Measurements from ENCODE around the gene STRC.
"Not testable (repeated sequence)": the region's sequence is repeated elsewhere in the genome, so short reads cannot be mapped to it uniquely, and the experiment has no call there.

Gene STRC

GRCh38 chr15:43618700-43619099 lies at the start of gene STRC:
Gene STRC, minus strand, starts transcription at chr15:43618800. Its CDS starts 78 bp downstream, at chr15:43618722.
- ATAC-seq: not testable (repeated sequence)

GRCh38 chr15:43666177-43666576 lies 47.6 kb upstream of the STRC start:
- not testable (repeated sequence) for ATAC-seq

- ATAC-seq: not testable (repeated sequence)
Observed at GRCh38 chr15:43663333-43663732, 44.7 kb upstream of the STRC start.

- ATAC-seq: not testable (repeated sequence)
Observed at GRCh38 chr15:43662293-43662692, 43.7 kb upstream of the STRC start.

GRCh38 chr15:43659727-43660126 lies 41.1 kb upstream of the STRC start:
- not testable (repeated sequence) for ATAC-seq

- peak in 1 of 2 donors; percentile 20 for ATAC-seq
Observed at GRCh38 chr15:43649430-43649926, 30.9 kb upstream of the STRC start.

- no peak for ATAC-seq
Observed at GRCh38 chr15:43648649-43649429, 30.2 kb upstream of the STRC start, which contains the start of gene CATSPER2. Gene CATSPER2, minus strand, starts transcription at chr15:43648844. Its CDS starts 783 bp downstream, at chr15:43648061.

- ATAC-seq: peak in 1 of 2 donors; percentile 45
Observed at GRCh38 chr15:43638464-43639204, 20.0 kb upstream of the STRC start.

- ATAC-seq: not testable (repeated sequence)
Observed at GRCh38 chr15:43626937-43627336, 8.3 kb upstream of the STRC start.

- no peak for ATAC-seq
Observed at GRCh38 chr15:43625106-43625505, 6.5 kb upstream of the STRC start.

GRCh38 chr15:43622068-43622799 lies 3.6 kb upstream of the STRC start:
- not testable (repeated sequence) for ATAC-seq

- ATAC-seq: not testable (repeated sequence)
Observed at GRCh38 chr15:43617750-43618149, 850 bp downstream of the STRC start.

GRCh38 chr15:43602233-43602632 lies 16.4 kb downstream of the STRC start:
- not testable (repeated sequence) for ATAC-seq

GRCh38 chr15:43600200-43600599 lies 18.4 kb downstream of the STRC start:
- not testable (repeated sequence) for ATAC-seq

GRCh38 chr15:43599131-43599530 lies 19.5 kb downstream of the STRC start:
- not testable (repeated sequence) for ATAC-seq

GRCh38 chr15:43593328-43594190 lies 25.0 kb downstream of the STRC start, which contains the start of gene CKMT1B:
Gene CKMT1B, plus strand, starts transcription at chr15:43594027. Its CDS starts 192 bp downstream, at chr15:43594219.
- ATAC-seq: not testable (repeated sequence)

- ATAC-seq: not testable (repeated sequence)
Observed at GRCh38 chr15:43592841-43593240, 25.8 kb downstream of the STRC start.

- peak; percentile 99 to 100 for ATAC-seq
Observed at GRCh38 chr15:43589778-43590466, 28.7 kb downstream of the STRC start, which contains the start of gene PPIP5K1. Gene PPIP5K1, minus strand, starts transcription at chr15:43590208. Its CDS starts 5,704 bp downstream, at chr15:43584504.

- not testable (repeated sequence) for ATAC-seq
Observed at GRCh38 chr15:43574607-43575006, 44.0 kb downstream of the STRC start.

GRCh38 chr15:43566615-43567014 lies 52.0 kb downstream of the STRC start:
- ATAC-seq: not testable (repeated sequence)

GRCh38 chr15:43563793-43564192 lies 54.8 kb downstream of the STRC start:
- ATAC-seq: not testable (repeated sequence)
